Nephron progenitor cell (in vitro differentiated cells): ENCODE data around the gene GDF7.

Experiments used
- DNase-seq: peaks from one replicate; pipeline ENCODE4 v3.0.0; 2021
- H3K27ac Mint-ChIP-seq: 2 replicates; pipeline ENCODE4 v1.8.0; 2021; ENCODE audit warnings: mild to moderate bottlenecking, moderate library complexity, mixed read lengths
- H3K27me3 Mint-ChIP-seq: 2 replicates; pipeline ENCODE4 v1.8.0; 2021; ENCODE audit warnings: mild to moderate bottlenecking, low read depth, mixed read lengths; ENCODE audit not compliant: poor library complexity
- H3K36me3 Mint-ChIP-seq: 2 replicates; pipeline ENCODE4 v1.8.0; 2021; ENCODE audit warnings: low read depth, mixed read lengths
- H3K4me1 Mint-ChIP-seq: 2 replicates; pipeline ENCODE4 v1.8.0; 2021; ENCODE audit warnings: mixed read lengths
- H3K4me3 Mint-ChIP-seq: 2 replicates; pipeline ENCODE4 v1.8.0; 2021; ENCODE audit warnings: mild to moderate bottlenecking, moderate library complexity, mixed read lengths
- H3K9me3 Mint-ChIP-seq: 2 replicates; pipeline ENCODE4 v1.8.0; 2021; ENCODE audit warnings: mild to moderate bottlenecking, moderate library complexity, mixed read lengths
- TF ChIP-seq, protein P1 (sequence below): fragments of 200-600 bp; sonication (generic); IDR thresholded peaks from 2 replicates; pipeline ENCODE4 v1.5.0; 2021; ENCODE audit warnings: antibody characterized with exemption

The GDF7 gene

DNA sequence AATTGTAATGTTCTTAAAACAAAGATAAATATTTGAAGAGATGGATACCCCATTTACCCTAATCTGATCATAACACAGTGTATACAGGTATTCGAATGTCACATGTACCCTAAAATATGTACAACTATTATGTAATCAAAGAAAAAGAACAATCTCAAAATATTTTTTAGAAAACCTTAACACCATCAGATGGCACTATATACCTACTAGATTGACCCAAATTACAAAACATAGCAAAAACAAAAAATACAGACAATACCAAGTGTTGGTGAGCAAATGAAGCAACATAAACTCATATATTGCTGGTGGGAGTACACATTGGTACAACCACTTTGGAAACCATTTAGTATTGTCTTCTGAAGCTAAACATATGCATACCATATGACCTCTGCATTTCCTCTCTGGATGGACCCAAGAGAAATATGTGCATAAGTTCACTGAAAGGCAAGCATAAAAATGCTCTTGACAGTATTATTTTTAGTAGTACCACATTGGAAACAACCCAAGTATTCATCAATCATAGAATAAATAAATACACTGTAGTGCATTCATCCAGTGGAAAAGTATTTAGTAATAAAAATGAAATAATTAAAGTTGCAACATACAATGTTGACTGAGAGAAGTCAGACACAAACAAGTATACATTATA, 55.8 kb downstream of the GDF7 start:
- TF ChIP-seq, protein P1, sequence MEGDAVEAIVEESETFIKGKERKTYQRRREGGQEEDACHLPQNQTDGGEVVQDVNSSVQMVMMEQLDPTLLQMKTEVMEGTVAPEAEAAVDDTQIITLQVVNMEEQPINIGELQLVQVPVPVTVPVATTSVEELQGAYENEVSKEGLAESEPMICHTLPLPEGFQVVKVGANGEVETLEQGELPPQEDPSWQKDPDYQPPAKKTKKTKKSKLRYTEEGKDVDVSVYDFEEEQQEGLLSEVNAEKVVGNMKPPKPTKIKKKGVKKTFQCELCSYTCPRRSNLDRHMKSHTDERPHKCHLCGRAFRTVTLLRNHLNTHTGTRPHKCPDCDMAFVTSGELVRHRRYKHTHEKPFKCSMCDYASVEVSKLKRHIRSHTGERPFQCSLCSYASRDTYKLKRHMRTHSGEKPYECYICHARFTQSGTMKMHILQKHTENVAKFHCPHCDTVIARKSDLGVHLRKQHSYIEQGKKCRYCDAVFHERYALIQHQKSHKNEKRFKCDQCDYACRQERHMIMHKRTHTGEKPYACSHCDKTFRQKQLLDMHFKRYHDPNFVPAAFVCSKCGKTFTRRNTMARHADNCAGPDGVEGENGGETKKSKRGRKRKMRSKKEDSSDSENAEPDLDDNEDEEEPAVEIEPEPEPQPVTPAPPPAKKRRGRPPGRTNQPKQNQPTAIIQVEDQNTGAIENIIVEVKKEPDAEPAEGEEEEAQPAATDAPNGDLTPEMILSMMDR, result no peak
- peaks cover 79% of the 10 kb centered on the region for H3K36me3 Mint-ChIP-seq
- no peaks in the 10 kb centered on the region for H3K4me1 Mint-ChIP-seq
- peaks cover 12% of the 10 kb centered on the region for H3K9me3 Mint-ChIP-seq
- H3K4me3 Mint-ChIP-seq, result no peak overlapping the region
- no peak for DNase-seq
- peaks cover 4% of the 10 kb centered on the region for H3K27me3 Mint-ChIP-seq
- H3K27ac Mint-ChIP-seq, result no peak overlapping the region

DNA sequence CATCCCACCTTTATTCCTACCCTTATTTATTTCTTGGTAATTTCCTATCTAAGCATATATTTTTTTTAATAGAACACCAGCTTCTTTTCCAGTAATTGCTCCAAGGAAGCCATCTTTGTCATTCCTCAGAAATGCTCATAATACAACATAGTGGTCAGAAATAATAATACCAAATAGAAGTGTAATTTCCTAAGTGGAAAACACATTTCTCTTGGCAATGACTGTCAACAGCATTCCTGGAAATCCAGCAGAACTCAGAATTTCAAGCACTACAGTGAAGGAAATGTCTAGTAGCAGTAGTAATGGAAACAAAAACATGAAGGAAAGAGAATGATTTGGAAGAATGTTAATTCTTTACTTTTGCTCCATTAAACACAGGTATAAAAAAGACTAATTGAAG, 56.6 kb downstream of the GDF7 start:
- H3K9me3 Mint-ChIP-seq, result peaks cover 10% of the 10 kb centered on the region
- no peak overlapping the region for H3K4me3 Mint-ChIP-seq
- peaks cover 7% of the 10 kb centered on the region for H3K4me1 Mint-ChIP-seq
- no peak overlapping the region for H3K27ac Mint-ChIP-seq
- DNase-seq, result no peak
- TF ChIP-seq, protein P1, result no peak
- H3K27me3 Mint-ChIP-seq, result peaks cover 4% of the 10 kb centered on the region
- H3K36me3 Mint-ChIP-seq, result peaks cover 76% of the 10 kb centered on the region

DNA sequence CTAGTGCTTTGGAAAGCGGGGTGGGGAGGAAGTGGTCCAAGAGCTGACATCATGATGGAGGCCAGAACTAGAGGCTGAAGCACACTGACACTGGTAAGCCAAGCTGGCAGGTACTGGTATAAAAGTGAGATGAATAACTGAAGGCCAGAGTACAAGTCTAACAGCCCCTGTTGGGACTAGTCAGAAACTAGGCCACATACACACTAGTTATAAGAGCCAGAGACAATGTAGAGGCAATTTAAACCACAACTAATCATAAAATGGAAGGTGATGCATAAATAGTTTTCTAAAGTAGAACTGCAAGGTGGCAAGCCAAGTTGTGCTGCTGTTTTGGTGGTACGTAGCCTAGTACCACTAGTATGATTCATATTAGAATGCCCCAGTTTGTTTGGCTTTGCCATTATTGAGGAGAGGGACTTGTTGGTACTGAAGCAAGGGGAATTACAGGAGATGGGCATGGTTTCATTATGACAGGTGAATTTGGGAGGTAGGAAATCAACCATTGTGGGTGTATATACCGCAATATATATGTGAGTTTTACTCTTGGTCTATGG, 57.6 kb downstream of the GDF7 start:
- DNase-seq, result no peak
- Mint-ChIP-seq H3K4me3 (no peak overlapping the region), H3K36me3 (peaks cover 71% of the 10 kb centered on the region), H3K4me1 (peaks cover 12% of the 10 kb centered on the region), H3K27me3 (peaks cover 4% of the 10 kb centered on the region), H3K27ac (no peak overlapping the region), H3K9me3 (peaks cover 10% of the 10 kb centered on the region)
- TF ChIP-seq, protein P1, result no peak

DNA sequence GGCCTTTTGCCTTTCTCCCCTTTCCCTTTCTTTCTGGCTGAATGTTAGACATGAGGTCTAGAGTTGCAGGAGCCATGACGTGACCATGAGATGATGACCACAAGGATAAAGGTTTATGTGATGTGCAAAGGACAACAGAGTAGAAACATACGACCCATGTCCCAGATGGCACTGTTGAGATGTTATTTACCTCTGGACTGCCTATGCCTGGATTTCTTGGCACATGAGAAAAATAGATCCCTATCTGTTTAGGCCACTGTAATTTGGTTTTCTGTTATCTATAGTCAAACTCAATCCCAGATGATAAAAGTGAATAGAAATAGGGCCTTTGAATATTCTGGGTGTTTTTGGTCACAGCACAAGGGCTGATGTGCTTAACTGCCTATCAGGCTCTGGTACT, 58.8 kb downstream of the GDF7 start:
- peaks cover 12% of the 10 kb centered on the region for H3K4me1 Mint-ChIP-seq
- TF ChIP-seq, protein P1, result no peak

DNA sequence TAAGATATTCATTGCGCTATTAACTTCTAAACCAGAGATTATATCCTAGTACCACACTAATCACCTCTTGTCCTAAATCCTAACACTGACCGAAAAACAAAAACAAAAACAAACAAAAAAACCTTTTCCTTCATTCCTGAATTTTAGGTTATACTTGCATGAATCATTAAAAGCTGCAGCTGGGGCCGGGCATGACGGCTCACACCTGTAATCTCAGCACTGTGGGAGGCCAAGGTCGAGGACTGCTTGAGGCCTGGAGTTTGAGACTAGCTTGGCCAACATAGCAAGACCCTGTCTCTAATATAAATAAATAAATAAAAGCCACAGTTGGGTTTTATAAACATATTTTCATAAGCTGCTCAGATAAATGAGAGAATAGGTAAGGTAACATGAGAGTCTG, 60.0 kb downstream of the GDF7 start:
- no peak for DNase-seq
- TF ChIP-seq, protein P1, result no peak
- Mint-ChIP-seq H3K4me1 (peaks cover 12% of the 10 kb centered on the region), H3K36me3 (peaks cover 67% of the 10 kb centered on the region), H3K9me3 (no peaks in the 10 kb centered on the region), H3K27ac (no peak overlapping the region), H3K4me3 (no peak overlapping the region), H3K27me3 (peaks cover 4% of the 10 kb centered on the region)

More for the DNA sequence above, 58.8 kb downstream of the GDF7 start:
- peaks cover 3% of the 10 kb centered on the region for H3K9me3 Mint-ChIP-seq
- H3K4me3 Mint-ChIP-seq, result no peak overlapping the region
- H3K36me3 Mint-ChIP-seq, result peaks cover 67% of the 10 kb centered on the region
- no peak for DNase-seq
- H3K27me3 Mint-ChIP-seq, result peaks cover 4% of the 10 kb centered on the region
- no peak overlapping the region for H3K27ac Mint-ChIP-seq
